Measurements from ENCODE around the gene ENKD1. TPM values are rescaled to one million over a fixed set of nuclear protein-coding genes. Genes with fewer than 3 reads are reported as not detected.

ENKD1 gene
- total and polyA plus RNA-seq, 2 of the 13 experiments (the other 11 are each of a cell fraction or from before 2014, with no cell fraction given): 10.8 to 20.8 TPM

GRCh38 chr16:67666032-67666551 lies 458 bp downstream of the ENKD1 start (continued):
- peak; percentile 70; the same call in 1 of the 2 replicates for TF ChIP-seq ZNF639 (CRISPR knock-in tag; conservative IDR thresholded peaks at IDR 0.05)
- TF ChIP-seq ZNF83 (CRISPR knock-in tag; IDR thresholded peaks at IDR 0.05; ENCODE audit: borderline replicate concordance): no peak
- 0 out of 2 replicates have a peak, but pooled peaks have one; percentile 73 for TF ChIP-seq TMF1 (CRISPR knock-in tag; IDR thresholded peaks at IDR 0.05; ENCODE audit: low read depth)
- TF ChIP-seq SRY (CRISPR knock-in tag; IDR thresholded peaks at IDR 0.05): no peak; the same call in 1 of the 2 replicates
- TF ChIP-seq ZBTB39 (CRISPR knock-in tag; IDR thresholded peaks at IDR 0.05): 0 out of 2 replicates have a peak, but pooled peaks have one; percentile 62
- TF ChIP-seq RXRB (CRISPR knock-in tag; IDR thresholded peaks at IDR 0.05; ENCODE audit: borderline replicate concordance): no peak
- TF ChIP-seq ZHX2 (IDR thresholded peaks at IDR 0.05; ENCODE audit: low read depth): no peak
- no peak for TF ChIP-seq ZHX2 (CRISPR knock-in tag; IDR thresholded peaks at IDR 0.05; ENCODE audit: borderline replicate concordance)
- no peak for TF ChIP-seq GABPB1 (CRISPR knock-in tag; IDR thresholded peaks at IDR 0.05)
- TF ChIP-seq MIER2 (CRISPR knock-in tag; IDR thresholded peaks at IDR 0.05): peak; percentile 74; the same call in 1 of the 2 replicates
- no peak for TF ChIP-seq GRHL1 (CRISPR knock-in tag; conservative IDR thresholded peaks at IDR 0.05)
- peak; percentile 23; the same call in 1 of the 2 replicates for TF ChIP-seq ZBTB38 (CRISPR knock-in tag; IDR thresholded peaks at IDR 0.05)
- no peak for TF ChIP-seq ZFX (CRISPR knock-in tag; IDR thresholded peaks at IDR 0.05; ENCODE audit: low read depth)
- no peak for TF ChIP-seq ZBTB46 (CRISPR knock-in tag; IDR thresholded peaks at IDR 0.05; ENCODE audit: borderline replicate concordance)
- TF ChIP-seq SOX5 (CRISPR knock-in tag; IDR thresholded peaks at IDR 0.05; ENCODE audit: borderline replicate concordance): no peak
- peak; percentile 70; the same call in 1 of the 2 replicates for TF ChIP-seq ZBTB7A (CRISPR knock-in tag; IDR thresholded peaks at IDR 0.05)
- TF ChIP-seq KDM4B (CRISPR knock-in tag; IDR thresholded peaks at IDR 0.05): 0 out of 2 replicates have a peak, but pooled peaks have one; percentile 38

Measured in HepG2 (cell line).